A549 (cell line): ENCODE measurements around the gene TMPRSS7.

ENCODE experiments used
- BHLHE40 ChIP-seq: IDR thresholded peaks from 2 replicates; pipeline ENCODE4 v1.6.1; 2012; ENCODE audit warnings: low read depth, low read length, inconsistent platforms
- EHMT2 ChIP-seq: fragments of 200-600 bp; sonication (generic); IDR thresholded peaks from 2 replicates; pipeline ENCODE4 v1.6.1; 2016; ENCODE audit warnings: antibody characterized with exemption, low read depth, mild to moderate bottlenecking, moderate library complexity
- HDAC2 ChIP-seq: fragments of 200-600 bp; sonication (generic); IDR thresholded peaks from 2 replicates; pipeline ENCODE4 v1.6.1; 2016
- JUN ChIP-seq, 2 experiments: fragments of >200 bp; sonication (Bioruptor Twin); formaldehyde crosslinking; IDR thresholded peaks; 2 replicates in 1 of 2; 3 replicates in 1 of 2; pipeline ENCODE4 v1.6.1; 2016 to 2017
- JUNB ChIP-seq: fragments of >200 bp; sonication (Bioruptor Twin); formaldehyde crosslinking; IDR thresholded peaks from 2 replicates; pipeline ENCODE4 v1.6.1; 2016
- KDM1A ChIP-seq: fragments of 200-600 bp; sonication (generic); IDR thresholded peaks from 2 replicates; pipeline ENCODE4 v1.6.1; 2016; ENCODE audit warnings: low read depth, mild to moderate bottlenecking
- MAZ ChIP-seq: fragments of 150-350 bp; IDR thresholded peaks from 2 replicates; pipeline ENCODE4 v1.6.1; 2014; ENCODE audit warnings: antibody characterized with exemption, low read depth, low read length, borderline replicate concordance
- NFE2L2 ChIP-seq: fragments of 150-350 bp; conservative IDR thresholded peaks from 2 replicates; pipeline ENCODE4 v1.6.1; 2014; ENCODE audit warnings: low read length
- POLR2A ChIP-seq: IDR thresholded peaks from 2 replicates; pipeline ENCODE4 v1.6.1; 2012; ENCODE audit warnings: mild to moderate bottlenecking, low read length
- RCOR1 ChIP-seq: fragments of 150-350 bp; IDR thresholded peaks from 2 replicates; pipeline ENCODE4 v1.6.1; 2014; ENCODE audit warnings: antibody characterized with exemption, low read length, low read depth
- REST ChIP-seq: fragments of 200-600 bp; sonication (generic); IDR thresholded peaks from 2 replicates; pipeline ENCODE4 v1.6.1; 2016; ENCODE audit warnings: antibody characterized with exemption, mild to moderate bottlenecking, moderate library complexity
- ZC3H11A ChIP-seq: fragments of 450-650 bp; IDR thresholded peaks from 2 replicates; pipeline ENCODE4 v1.6.1; 2014; ENCODE audit warnings: antibody characterized with exemption, mild to moderate bottlenecking
- TF ChIP-seq, protein P1 (sequence below): fragments of >200 bp; sonication (Bioruptor Twin); formaldehyde crosslinking; IDR thresholded peaks from 3 replicates; pipeline ENCODE4 v1.5.1; 2016
- TF ChIP-seq, protein P2 (sequence below): IDR thresholded peaks from 2 replicates; pipeline ENCODE4 v1.6.1; 2012

DNA sequence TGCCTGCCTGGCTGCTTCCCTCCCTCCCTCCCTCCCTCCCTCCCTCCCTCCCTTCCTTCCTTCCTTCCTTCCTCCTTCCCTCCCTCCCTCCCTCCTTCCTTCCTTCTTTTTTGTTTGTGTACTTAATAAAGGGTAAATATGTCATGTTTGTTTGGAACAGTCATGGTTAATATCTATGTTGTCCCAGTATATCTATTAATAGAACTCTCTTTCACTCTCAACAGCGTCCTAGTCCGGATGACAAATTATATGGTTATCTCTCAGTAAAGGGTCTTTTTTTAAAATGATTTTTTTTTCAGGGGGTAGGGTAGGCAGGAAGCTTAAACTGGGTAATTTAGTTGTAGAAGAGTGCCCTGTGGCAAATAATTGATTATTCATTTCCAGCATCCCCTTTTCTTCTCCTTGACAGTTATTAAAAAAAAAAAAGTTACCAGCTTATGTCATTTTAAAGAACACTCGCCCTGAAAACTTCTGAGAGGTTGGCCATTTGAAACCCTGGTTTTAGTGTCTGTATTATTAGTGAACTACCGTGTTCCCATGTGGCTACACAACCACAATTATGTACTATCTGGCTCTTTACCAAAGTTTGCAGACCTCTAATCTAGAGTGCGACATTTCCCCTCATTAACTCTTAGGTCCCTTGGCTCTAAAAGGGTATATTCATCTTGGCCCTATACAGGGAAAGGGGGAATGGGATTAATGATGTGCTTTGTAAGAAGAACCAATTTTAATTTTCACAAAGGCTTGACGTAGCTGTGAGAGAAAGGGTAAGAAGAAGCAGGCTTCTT, 22.1 kb upstream of the TMPRSS7 start:
- TF ChIP-seq BHLHE40: no peak
- TF ChIP-seq, protein P1, sequence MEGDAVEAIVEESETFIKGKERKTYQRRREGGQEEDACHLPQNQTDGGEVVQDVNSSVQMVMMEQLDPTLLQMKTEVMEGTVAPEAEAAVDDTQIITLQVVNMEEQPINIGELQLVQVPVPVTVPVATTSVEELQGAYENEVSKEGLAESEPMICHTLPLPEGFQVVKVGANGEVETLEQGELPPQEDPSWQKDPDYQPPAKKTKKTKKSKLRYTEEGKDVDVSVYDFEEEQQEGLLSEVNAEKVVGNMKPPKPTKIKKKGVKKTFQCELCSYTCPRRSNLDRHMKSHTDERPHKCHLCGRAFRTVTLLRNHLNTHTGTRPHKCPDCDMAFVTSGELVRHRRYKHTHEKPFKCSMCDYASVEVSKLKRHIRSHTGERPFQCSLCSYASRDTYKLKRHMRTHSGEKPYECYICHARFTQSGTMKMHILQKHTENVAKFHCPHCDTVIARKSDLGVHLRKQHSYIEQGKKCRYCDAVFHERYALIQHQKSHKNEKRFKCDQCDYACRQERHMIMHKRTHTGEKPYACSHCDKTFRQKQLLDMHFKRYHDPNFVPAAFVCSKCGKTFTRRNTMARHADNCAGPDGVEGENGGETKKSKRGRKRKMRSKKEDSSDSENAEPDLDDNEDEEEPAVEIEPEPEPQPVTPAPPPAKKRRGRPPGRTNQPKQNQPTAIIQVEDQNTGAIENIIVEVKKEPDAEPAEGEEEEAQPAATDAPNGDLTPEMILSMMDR: no peak
- no peak for TF ChIP-seq RCOR1
- no peak for TF ChIP-seq EHMT2
- TF ChIP-seq, protein P2, sequence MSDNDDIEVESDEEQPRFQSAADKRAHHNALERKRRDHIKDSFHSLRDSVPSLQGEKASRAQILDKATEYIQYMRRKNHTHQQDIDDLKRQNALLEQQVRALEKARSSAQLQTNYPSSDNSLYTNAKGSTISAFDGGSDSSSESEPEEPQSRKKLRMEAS: no peak
- TF ChIP-seq POLR2A: no peak
- TF ChIP-seq ZC3H11A: no peak
- no peak for TF ChIP-seq JUNB
- no peak for TF ChIP-seq KDM1A
- TF ChIP-seq REST: no peak
- no peak for TF ChIP-seq JUN (IDR thresholded peaks at IDR 0.05)
- no peak for TF ChIP-seq HDAC2
- TF ChIP-seq NFE2L2: no peak
- TF ChIP-seq MAZ: no peak
